CD14-positive monocyte (primary cell): Measurements from ENCODE around the gene RNF141. TPM values are rescaled to one million over a fixed set of nuclear protein-coding genes. Genes with fewer than 3 reads are reported as not detected.

Experiments
- DNase-seq, 3 donors: peaks; one replicate each; pipeline ENCODE4 v3.0.0-alpha.2; 2011 to 2022
- H2AFZ ChIP-seq: 2 replicates; pipeline ENCODE4 v1.6.0; 2012; ENCODE audit warnings: mild to moderate bottlenecking, low read depth, low read length, inconsistent platforms; ENCODE audit not compliant: insufficient read depth, poor library complexity, severe bottlenecking
- H3K27ac ChIP-seq, 2 donors: 1 replicate in 1 of 2; 2 replicates in 1 of 2; pipeline ENCODE4 v1.5.1; 2012 to 2013; ENCODE audit warnings: low read length in 2 of 2, control low read depth in 1 of 2, inconsistent platforms in 1 of 2, low read depth in 1 of 2, mild to moderate bottlenecking in 1 of 2
- H3K27me3 ChIP-seq, 2 donors: one replicate each; pipeline versions ENCODE4 v1.6.0 to v1.6.1; 2011 to 2013; ENCODE audit warnings: low read length in 2 of 2; ENCODE audit not compliant: control insufficient read depth in 2 of 2, insufficient read depth in 2 of 2
- H3K36me3 ChIP-seq, 2 donors: replicated peaks in 1 of 2; 1 replicate in 1 of 2; 2 replicates in 1 of 2; pipeline versions ENCODE4 v1.5.1 to v1.6.1; 2012 to 2013; ENCODE audit warnings: low read length in 2 of 2, control low read depth in 1 of 2, inconsistent platforms in 1 of 2, mild to moderate bottlenecking in 1 of 2; ENCODE audit not compliant: insufficient read depth in 2 of 2, control insufficient read depth in 1 of 2
- H3K4me1 ChIP-seq, 2 donors: 1 replicate in 1 of 2; 2 replicates in 1 of 2; pipeline versions ENCODE4 v1.5.1 to v1.6.1; 2012 to 2013; ENCODE audit warnings: low read length in 2 of 2, control low read depth in 1 of 2, inconsistent platforms in 1 of 2, mild to moderate bottlenecking in 1 of 2, moderate library complexity in 1 of 2; ENCODE audit not compliant: insufficient read depth in 2 of 2, control insufficient read depth in 1 of 2
- H3K4me2 ChIP-seq: replicated peaks from 2 replicates; pipeline ENCODE3; 2012; ENCODE audit warnings: low read length, moderate library complexity, mild to moderate bottlenecking; ENCODE audit not compliant: poor library complexity, severe bottlenecking; ENCODE audit errors: extremely low read depth
- H3K4me3 ChIP-seq, 3 experiments: fragments of 200-600 bp in 1 of 3; sonication (generic) in 1 of 3; replicated peaks in 1 of 3; 1 replicate in 2 of 3; 2 replicates in 1 of 3; pipeline ENCODE4 v1.5.1; 2011 to 2013; ENCODE audit warnings: low read length in 3 of 3, mild to moderate bottlenecking in 3 of 3, control low read depth in 2 of 3, low read depth in 2 of 3, inconsistent platforms in 1 of 3, moderate library complexity in 1 of 3
- H3K79me2 ChIP-seq: 2 replicates; pipeline ENCODE4 v1.6.0; 2012; ENCODE audit warnings: mild to moderate bottlenecking, control low read depth, inconsistent platforms, low read length, moderate library complexity; ENCODE audit not compliant: insufficient read depth
- H3K9ac ChIP-seq: 2 replicates; pipeline ENCODE4 v1.6.0; 2017; ENCODE audit warnings: low read length, mild to moderate bottlenecking; ENCODE audit not compliant: insufficient read depth, poor library complexity, severe bottlenecking
- H3K9me3 ChIP-seq, 2 donors: replicated peaks in 1 of 2; 1 replicate in 1 of 2; 2 replicates in 1 of 2; pipeline versions ENCODE4 v1.5.1 to v1.6.1; 2012 to 2013; ENCODE audit warnings: low read length in 2 of 2, control low read depth in 1 of 2; ENCODE audit not compliant: control insufficient read depth in 1 of 2, insufficient read depth in 1 of 2
- H4K20me1 ChIP-seq: 2 replicates; pipeline ENCODE4 v1.6.0; 2012; ENCODE audit warnings: mild to moderate bottlenecking, low read length, control low read depth, moderate library complexity; ENCODE audit not compliant: insufficient read depth
- H3K27ac Mint-ChIP-seq, 7 donors: one replicate each; pipeline ENCODE4 v1.8.0; 2020; ENCODE audit warnings: mild to moderate bottlenecking in 7 of 7, mixed read lengths in 7 of 7, moderate library complexity in 6 of 7, inconsistent platforms in 2 of 7
- H3K27me3 Mint-ChIP-seq, 3 donors: one replicate each; pipeline ENCODE4 v1.8.0; 2021 to 2022; ENCODE audit warnings: low read depth in 3 of 3, mild to moderate bottlenecking in 3 of 3, mixed read lengths in 3 of 3, moderate library complexity in 3 of 3, inconsistent platforms in 1 of 3
- H3K36me3 Mint-ChIP-seq, 2 donors: one replicate each; pipeline ENCODE4 v1.8.0; 2020; ENCODE audit warnings: mixed read lengths in 2 of 2, inconsistent platforms in 1 of 2, mild to moderate bottlenecking in 1 of 2
- H3K4me1 Mint-ChIP-seq: one replicate; pipeline ENCODE4 v1.8.0; 2020; ENCODE audit warnings: mild to moderate bottlenecking, mixed read lengths
- H3K4me3 Mint-ChIP-seq, 2 donors: one replicate each; pipeline ENCODE4 v1.8.0; 2020; ENCODE audit warnings: mild to moderate bottlenecking in 2 of 2, mixed read lengths in 2 of 2, moderate library complexity in 1 of 2
- H3K9me3 Mint-ChIP-seq, 7 donors: one replicate each; pipeline ENCODE4 v1.8.0; 2020 to 2022; ENCODE audit warnings: mixed read lengths in 7 of 7, mild to moderate bottlenecking in 6 of 7, moderate library complexity in 6 of 7, inconsistent platforms in 2 of 7
- WGBS: methylation state at CpG from one replicate; pipeline ENCODE4 v1.1.5; 2013; ENCODE audit warnings: missing lambda C conversion rate; ENCODE audit not compliant: insufficient coverage; 5-methylcytosine and 5-hydroxymethylcytosine counted together
- intact Hi-C, 2 donors: fragments of 100-400 bp; cut with micrococcal nuclease; formaldehyde crosslinking; loops; one replicate each; pipeline versions ENCODE4 v1.15.0 to v1.15.1; 2023
- polyA plus RNA-seq, 3 donors: library from polyadenylated mRNA; depleted of rRNA in 1 of 3; unstranded in 2 of 3; stranded (reverse) in 1 of 3; fragments of 300-500 nt in 2 of 3; fragments of >200 nt in 1 of 3; fragmentation: Illumina TruSeq in 2 of 3; gene quantifications; 1 replicate in 2 of 3; 2 replicates in 1 of 3; pipeline ENCODE4 v1.2.3, GENCODE V29; 2012 to 2021
- TF ChIP-seq, protein P1 (sequence below): fragments of 200-600 bp; IDR thresholded peaks from one replicate; pipeline ENCODE4 v1.8.0; 2022; ENCODE audit warnings: antibody characterized with exemption, mild to moderate bottlenecking

RNF141 gene
- polyA plus RNA-seq, 3 donors = 19.7 to 114 (median 98.3) TPM

DNA sequence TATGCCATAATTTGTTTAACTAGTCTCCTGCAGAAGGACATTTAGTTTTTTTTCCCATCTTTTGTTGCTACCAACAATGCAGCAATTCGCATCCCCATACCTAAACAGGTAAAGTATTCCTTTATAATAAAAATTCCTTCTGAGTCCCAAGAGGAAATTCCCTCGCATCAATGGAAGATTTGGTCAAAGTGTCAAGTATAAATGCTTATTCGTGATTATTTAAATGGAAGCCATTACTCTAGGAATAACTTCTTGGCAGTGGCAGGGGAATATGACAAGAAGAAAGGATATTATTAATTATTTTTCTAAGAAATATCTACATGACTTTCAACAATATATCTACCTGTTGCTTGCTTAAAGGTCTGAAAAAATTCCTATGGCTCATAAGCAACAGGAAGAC, 25.6 kb downstream of the RNF141 start:
- Histone ChIP-seq H3K4me2 (no peak overlapping the region), H3K36me3 (peaks cover 47 to 70% of the 10 kb centered on the region in 2 donors)
- TF ChIP-seq, protein P1, sequence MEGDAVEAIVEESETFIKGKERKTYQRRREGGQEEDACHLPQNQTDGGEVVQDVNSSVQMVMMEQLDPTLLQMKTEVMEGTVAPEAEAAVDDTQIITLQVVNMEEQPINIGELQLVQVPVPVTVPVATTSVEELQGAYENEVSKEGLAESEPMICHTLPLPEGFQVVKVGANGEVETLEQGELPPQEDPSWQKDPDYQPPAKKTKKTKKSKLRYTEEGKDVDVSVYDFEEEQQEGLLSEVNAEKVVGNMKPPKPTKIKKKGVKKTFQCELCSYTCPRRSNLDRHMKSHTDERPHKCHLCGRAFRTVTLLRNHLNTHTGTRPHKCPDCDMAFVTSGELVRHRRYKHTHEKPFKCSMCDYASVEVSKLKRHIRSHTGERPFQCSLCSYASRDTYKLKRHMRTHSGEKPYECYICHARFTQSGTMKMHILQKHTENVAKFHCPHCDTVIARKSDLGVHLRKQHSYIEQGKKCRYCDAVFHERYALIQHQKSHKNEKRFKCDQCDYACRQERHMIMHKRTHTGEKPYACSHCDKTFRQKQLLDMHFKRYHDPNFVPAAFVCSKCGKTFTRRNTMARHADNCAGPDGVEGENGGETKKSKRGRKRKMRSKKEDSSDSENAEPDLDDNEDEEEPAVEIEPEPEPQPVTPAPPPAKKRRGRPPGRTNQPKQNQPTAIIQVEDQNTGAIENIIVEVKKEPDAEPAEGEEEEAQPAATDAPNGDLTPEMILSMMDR = no peak

GRCh38 chr11:10514709-10515108, 26.3 kb downstream of the RNF141 start:
- H3K27ac Mint-ChIP-seq = peak overlapping the region in 2 of 7 donors; percentile 10 to 25
- Histone ChIP-seq H3K4me3 (no peak overlapping the region), H3K27ac (no peak overlapping the region), H3K27me3 (no peaks in the 10 kb centered on the region), H3K36me3 (peaks cover 40 to 65% of the 10 kb centered on the region in 2 donors), H3K9me3 (no peaks in the 10 kb centered on the region), H3K9ac (no peak overlapping the region), H3K4me1 (no peaks in the 10 kb centered on the region), H3K4me2 (no peak overlapping the region), H4K20me1 (no peaks in the 10 kb centered on the region), H2AFZ (no peak overlapping the region), H3K79me2 (no peaks in the 10 kb centered on the region)
- H3K4me1 Mint-ChIP-seq = peaks cover 5% of the 10 kb centered on the region
- intact Hi-C loops = loop anchor here in 1 of 2 donors (10.0 kb wide), 1 partner anchor 220 kb away; no protein-coding TSS in a partner anchor
- no peak overlapping the region for H3K4me3 Mint-ChIP-seq
- H3K9me3 Mint-ChIP-seq = no peaks in the 10 kb centered on the region
- no CpG with 5 or more reads among the region's 2 CpGs for WGBS
- peaks cover 47 to 58% of the 10 kb centered on the region in 2 donors for H3K36me3 Mint-ChIP-seq
- no peaks in the 10 kb centered on the region for H3K27me3 Mint-ChIP-seq
- TF ChIP-seq, protein P1 = no peak
- no peak for DNase-seq

More for the DNA sequence above, 25.6 kb downstream of the RNF141 start:
- Mint-ChIP-seq H3K27ac (no peak overlapping the region), H3K36me3 (peaks cover 52 to 61% of the 10 kb centered on the region in 2 donors), H3K4me1 (peaks cover 5% of the 10 kb centered on the region), H3K4me3 (no peak overlapping the region), H3K27me3 (no peaks in the 10 kb centered on the region), H3K9me3 (no peaks in the 10 kb centered on the region)
- H3K4me1 ChIP-seq = no peaks in the 10 kb centered on the region
- H3K9me3 ChIP-seq = no peaks in the 10 kb centered on the region
- no CpG with 5 or more reads among the region's 3 CpGs for WGBS
- no peak for DNase-seq
- no peak overlapping the region for H3K9ac ChIP-seq
- H3K27ac ChIP-seq = no peak overlapping the region
- H4K20me1 ChIP-seq = no peaks in the 10 kb centered on the region
- H3K27me3 ChIP-seq = no peaks in the 10 kb centered on the region
- H2AFZ ChIP-seq = no peak overlapping the region
- H3K79me2 ChIP-seq = no peaks in the 10 kb centered on the region
- H3K4me3 ChIP-seq = no peak overlapping the region
- intact Hi-C loops = loop anchor here in 1 of 2 donors (10.0 kb wide), 1 partner anchor 219 kb away; no protein-coding TSS in a partner anchor
